Ishikawa (cell line): ENCODE data around the gene VEGFA.

ENCODE experiments used
- CEBPB ChIP-seq: IDR thresholded peaks from 2 replicates; pipeline ENCODE4 v1.6.1; 2012
- CREB1 ChIP-seq: IDR thresholded peaks from 2 replicates; pipeline ENCODE4 v1.6.1; 2012; ENCODE audit warnings: low read depth
- EGR1 ChIP-seq: IDR thresholded peaks from 2 replicates; pipeline ENCODE4 v1.6.1; 2012
- EP300 ChIP-seq: IDR thresholded peaks from 2 replicates; pipeline ENCODE4 v1.6.1; 2012; ENCODE audit warnings: borderline replicate concordance
- FOXM1 ChIP-seq: IDR thresholded peaks from 2 replicates; pipeline ENCODE4 v1.6.1; 2012; ENCODE audit warnings: low read depth, borderline replicate concordance
- MAX ChIP-seq: IDR thresholded peaks from 2 replicates; pipeline ENCODE4 v1.6.1; 2012
- NFIC ChIP-seq: IDR thresholded peaks from 2 replicates; pipeline ENCODE4 v1.6.1; 2012
- RAD21 ChIP-seq: IDR thresholded peaks from 2 replicates; pipeline ENCODE4 v1.6.1; 2012; ENCODE audit warnings: low read depth
- TAF1 ChIP-seq: IDR thresholded peaks from 2 replicates; pipeline ENCODE4 v1.6.1; 2012; ENCODE audit warnings: low read depth, mild to moderate bottlenecking
- TCF12 ChIP-seq: IDR thresholded peaks from 2 replicates; pipeline ENCODE4 v1.6.1; 2012; ENCODE audit warnings: low read depth
- TEAD4 ChIP-seq: IDR thresholded peaks from 2 replicates; pipeline ENCODE4 v1.6.1; 2012
- USF1 ChIP-seq: IDR thresholded peaks from 2 replicates; pipeline ENCODE4 v1.6.1; 2012
- YY1 ChIP-seq: IDR thresholded peaks from 2 replicates; pipeline ENCODE4 v1.6.1; 2012; ENCODE audit warnings: low read depth
- TF ChIP-seq, protein P1 (sequence below): IDR thresholded peaks from 2 replicates; pipeline ENCODE4 v1.6.1; 2012; ENCODE audit warnings: low read depth, mild to moderate bottlenecking

GRCh38 chr6:43734294-43734665 is 35.7 kb upstream of the VEGFA start:
- TF ChIP-seq FOXM1 (no peak), CREB1 (no peak), TAF1 (no peak), EP300 (no peak), CEBPB (no peak), RAD21 (no peak), TEAD4 (no peak), YY1 (no peak), MAX (no peak), EGR1 (no peak), TCF12 (no peak), USF1 (no peak), NFIC (no peak)
- TF ChIP-seq, protein P1, sequence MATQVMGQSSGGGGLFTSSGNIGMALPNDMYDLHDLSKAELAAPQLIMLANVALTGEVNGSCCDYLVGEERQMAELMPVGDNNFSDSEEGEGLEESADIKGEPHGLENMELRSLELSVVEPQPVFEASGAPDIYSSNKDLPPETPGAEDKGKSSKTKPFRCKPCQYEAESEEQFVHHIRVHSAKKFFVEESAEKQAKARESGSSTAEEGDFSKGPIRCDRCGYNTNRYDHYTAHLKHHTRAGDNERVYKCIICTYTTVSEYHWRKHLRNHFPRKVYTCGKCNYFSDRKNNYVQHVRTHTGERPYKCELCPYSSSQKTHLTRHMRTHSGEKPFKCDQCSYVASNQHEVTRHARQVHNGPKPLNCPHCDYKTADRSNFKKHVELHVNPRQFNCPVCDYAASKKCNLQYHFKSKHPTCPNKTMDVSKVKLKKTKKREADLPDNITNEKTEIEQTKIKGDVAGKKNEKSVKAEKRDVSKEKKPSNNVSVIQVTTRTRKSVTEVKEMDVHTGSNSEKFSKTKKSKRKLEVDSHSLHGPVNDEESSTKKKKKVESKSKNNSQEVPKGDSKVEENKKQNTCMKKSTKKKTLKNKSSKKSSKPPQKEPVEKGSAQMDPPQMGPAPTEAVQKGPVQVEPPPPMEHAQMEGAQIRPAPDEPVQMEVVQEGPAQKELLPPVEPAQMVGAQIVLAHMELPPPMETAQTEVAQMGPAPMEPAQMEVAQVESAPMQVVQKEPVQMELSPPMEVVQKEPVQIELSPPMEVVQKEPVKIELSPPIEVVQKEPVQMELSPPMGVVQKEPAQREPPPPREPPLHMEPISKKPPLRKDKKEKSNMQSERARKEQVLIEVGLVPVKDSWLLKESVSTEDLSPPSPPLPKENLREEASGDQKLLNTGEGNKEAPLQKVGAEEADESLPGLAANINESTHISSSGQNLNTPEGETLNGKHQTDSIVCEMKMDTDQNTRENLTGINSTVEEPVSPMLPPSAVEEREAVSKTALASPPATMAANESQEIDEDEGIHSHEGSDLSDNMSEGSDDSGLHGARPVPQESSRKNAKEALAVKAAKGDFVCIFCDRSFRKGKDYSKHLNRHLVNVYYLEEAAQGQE, result no peak
